GM18505 (cell line): ENCODE results near the gene TTBK1.

Experiments used
- ATAC-seq: cut with Tn5 transposase; IDR thresholded peaks from one replicate; pipeline ENCODE4 v1.9.1; 2021; ENCODE audit not compliant: unreplicated experiment
- POLR2A ChIP-seq: IDR thresholded peaks from 4 replicates; pipeline ENCODE4 v1.6.1; 2011; ENCODE audit warnings: borderline replicate concordance; ENCODE audit not compliant: insufficient read depth, insufficient read length; ENCODE audit errors: extremely low read depth

Gene TTBK1

GRCh38 chr6:43264599-43265145 lies 21.4 kb downstream of the TTBK1 start:
- ATAC-seq: no peak
- no peak for TF ChIP-seq POLR2A

DNA sequence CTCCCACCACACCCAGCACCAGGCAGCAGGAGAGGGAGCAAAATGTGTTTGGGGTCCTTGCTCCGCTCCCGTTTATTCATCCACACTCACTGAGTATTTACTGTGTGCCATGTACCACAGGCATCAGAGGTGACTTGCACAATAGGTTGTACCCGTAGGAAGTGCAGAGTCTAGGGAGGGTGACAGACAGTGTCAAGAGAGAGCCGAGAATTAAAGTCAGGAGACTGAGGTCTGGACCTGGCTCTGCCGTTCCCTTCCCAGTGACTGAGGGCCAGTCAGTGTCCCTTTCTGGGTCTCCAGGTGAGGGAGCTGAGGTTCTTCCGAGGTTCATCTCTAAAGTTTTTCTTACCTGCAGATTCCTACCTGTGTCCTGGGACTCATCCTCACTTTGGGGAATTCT lies 22.3 kb downstream of the TTBK1 start:
- TF ChIP-seq POLR2A: no peak

DNA sequence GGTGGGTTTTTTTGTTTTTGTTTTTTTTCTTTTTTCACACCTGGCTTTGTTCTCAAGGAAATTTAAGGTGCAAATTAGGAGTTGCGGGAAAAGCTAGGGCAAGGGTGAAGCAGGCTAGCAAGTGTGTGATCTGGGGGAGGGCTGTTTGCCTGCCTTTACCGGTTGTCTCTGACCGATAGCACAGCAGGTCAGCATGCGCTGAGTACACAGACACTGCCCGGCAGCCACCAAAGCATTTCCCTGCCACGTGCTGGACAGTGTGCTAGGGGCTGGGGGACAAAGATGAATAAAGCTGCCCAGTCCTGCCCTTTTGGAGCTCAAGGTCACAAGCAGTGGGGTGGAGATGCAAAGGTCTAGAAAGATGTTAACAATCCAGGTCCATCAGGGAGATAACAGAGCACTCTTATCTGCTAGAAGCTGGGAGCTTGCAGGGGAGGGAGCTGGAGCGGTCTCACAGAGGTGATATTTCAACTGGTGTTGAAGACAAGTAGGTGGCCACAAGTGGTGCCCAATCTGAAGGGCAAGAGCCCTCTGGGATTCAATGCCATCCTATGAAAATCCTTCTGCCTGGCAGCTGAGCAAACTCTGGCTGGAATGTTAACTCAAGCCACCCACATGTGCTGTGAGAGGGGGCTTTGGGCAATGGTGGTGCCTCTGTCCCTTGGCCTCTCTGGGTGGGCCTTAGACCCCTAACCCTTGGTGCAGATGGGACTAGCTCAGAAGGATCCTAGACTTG lies 24.5 kb downstream of the TTBK1 start:
- no peak for ATAC-seq
- no peak for TF ChIP-seq POLR2A

More for the DNA sequence above, 22.3 kb downstream of the TTBK1 start:
- no peak for ATAC-seq

GRCh38 chr6:43268355-43268700 lies 25.0 kb downstream of the TTBK1 start:
- no peak for TF ChIP-seq POLR2A
- no peak for ATAC-seq

DNA sequence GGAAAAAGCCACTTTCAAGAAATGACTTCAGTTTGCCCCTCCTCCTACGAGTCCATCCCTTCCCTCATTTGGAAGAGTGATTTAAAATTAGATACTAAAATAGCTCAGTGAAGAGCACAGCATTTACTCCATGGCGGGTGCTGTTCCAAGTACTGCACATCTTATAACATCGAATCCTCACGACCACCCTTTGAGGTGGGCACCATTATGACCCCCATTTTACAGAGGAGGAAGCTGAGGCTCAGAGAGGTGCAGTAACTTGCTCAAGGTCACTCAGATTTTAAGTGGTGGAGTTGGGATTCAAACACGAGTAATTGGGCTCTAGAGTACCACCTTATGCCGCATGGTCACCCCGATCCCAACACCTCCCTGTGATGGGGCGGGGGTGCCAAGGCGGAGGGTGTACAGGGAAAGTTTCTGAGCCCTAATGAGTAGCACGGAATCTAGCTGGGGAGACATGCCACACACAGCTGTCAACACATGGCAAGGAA lies 25.5 kb downstream of the TTBK1 start:
- no peak for TF ChIP-seq POLR2A

GRCh38 chr6:43269273-43270007 lies 26.2 kb downstream of the TTBK1 start:
- ATAC-seq: no peak
- TF ChIP-seq POLR2A: no peak

More for the DNA sequence above, 25.5 kb downstream of the TTBK1 start:
- ATAC-seq: no peak

- ATAC-seq: no peak
These were observed 28.0 kb downstream of the TTBK1 start for GRCh38 chr6:43271103-43271815.

GRCh38 chr6:43271944-43272343 lies 28.7 kb downstream of the TTBK1 start:
- no peak for TF ChIP-seq POLR2A
- no peak for ATAC-seq

More at GRCh38 chr6:43271103-43271815, 28.0 kb downstream of the TTBK1 start:
- TF ChIP-seq POLR2A: no peak

DNA sequence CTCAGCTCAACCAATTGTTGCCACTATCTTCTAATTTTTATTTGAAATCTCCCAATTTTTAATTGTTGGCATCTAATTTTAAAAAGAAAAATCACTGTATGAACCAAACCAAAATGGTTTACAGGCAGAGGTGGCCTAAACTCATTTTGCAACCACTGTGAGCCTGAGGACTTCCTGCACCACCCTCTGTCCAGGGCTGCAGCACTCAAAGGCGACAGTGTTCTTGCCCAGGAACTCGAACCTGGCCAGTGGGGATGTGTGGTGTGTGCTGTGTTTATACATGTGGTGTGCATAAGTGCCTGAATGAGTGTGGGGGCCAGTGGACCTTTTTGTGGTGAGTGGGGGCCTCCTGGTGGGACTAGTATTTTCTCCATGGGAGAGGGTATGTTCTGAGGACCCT lies 30.4 kb downstream of the TTBK1 start:
- TF ChIP-seq POLR2A: no peak
- no peak for ATAC-seq

- TF ChIP-seq POLR2A: no peak
- ATAC-seq: no peak
These were observed 31.0 kb downstream of the TTBK1 start for GRCh38 chr6:43274127-43274915.

GRCh38 chr6:43274916-43275597 lies 31.8 kb downstream of the TTBK1 start:
- no peak for ATAC-seq
- no peak for TF ChIP-seq POLR2A
